ENCODE data around the gene RNF111. TPM values are rescaled to one million over a fixed set of nuclear protein-coding genes. Genes with fewer than 3 reads are reported as not detected.

The RNF111 gene
- total and polyA plus RNA-seq, 2 of the 13 experiments (the other 11 are each of a cell fraction or from before 2014, with no cell fraction given), result 12.1 to 23.1 TPM

- TF ChIP-seq DMAP1 (CRISPR knock-in tag; IDR thresholded peaks at IDR 0.05) (no peak), MZF1 (CRISPR knock-in tag; IDR thresholded peaks at IDR 0.05; ENCODE audit: borderline replicate concordance) (no peak), ZNF20 (CRISPR knock-in tag; IDR thresholded peaks at IDR 0.05) (no peak), ZNF121 (CRISPR knock-in tag; IDR thresholded peaks at IDR 0.05) (no peak), ZNF205 (CRISPR knock-in tag; IDR thresholded peaks at IDR 0.05) (no peak), ZNF713 (CRISPR knock-in tag; IDR thresholded peaks at IDR 0.05) (no peak), SRSF9 (IDR thresholded peaks at IDR 0.05; ENCODE audit: borderline replicate concordance, insufficient read depth, low read depth, low read length, poor library complexity, severe bottlenecking) (no peak), ZFP62 (CRISPR knock-in tag; IDR thresholded peaks at IDR 0.05) (no peak), ZNF879 (CRISPR knock-in tag; IDR thresholded peaks at IDR 0.05) (no peak), HNRNPLL (IDR thresholded peaks at IDR 0.05; ENCODE audit: low read depth, low read length, poor library complexity, severe bottlenecking) (no peak), MED8 (CRISPR knock-in tag; IDR thresholded peaks at IDR 0.05; ENCODE audit: insufficient replicate concordance) (no peak), ZNF670 (CRISPR knock-in tag; IDR thresholded peaks at IDR 0.05; ENCODE audit: borderline replicate concordance) (no peak), KDM2A (CRISPR knock-in tag; IDR thresholded peaks at IDR 0.05; ENCODE audit: borderline replicate concordance, low read depth) (peak; percentile 47; the same call in 1 of the 2 replicates), RORA (CRISPR knock-in tag; IDR thresholded peaks at IDR 0.05) (no peak), ARNT2 (CRISPR knock-in tag; IDR thresholded peaks at IDR 0.05; ENCODE audit: low read depth) (no peak), GMEB1 (CRISPR knock-in tag; IDR thresholded peaks at IDR 0.05; ENCODE audit: borderline replicate concordance) (no peak), ZBTB8A (CRISPR knock-in tag; IDR thresholded peaks at IDR 0.05; ENCODE audit: borderline replicate concordance, low read depth) (no peak), ZBTB46 (CRISPR knock-in tag; IDR thresholded peaks at IDR 0.05; ENCODE audit: borderline replicate concordance) (no peak), ZNF362 (CRISPR knock-in tag; IDR thresholded peaks at IDR 0.05; ENCODE audit: borderline replicate concordance) (no peak), ZIK1 (CRISPR knock-in tag; IDR thresholded peaks at IDR 0.05; ENCODE audit: borderline replicate concordance, low read depth) (no peak), TFAP4 (IDR thresholded peaks at IDR 0.05; ENCODE audit: borderline replicate concordance, low read depth) (no peak), ZNF101 (CRISPR knock-in tag; IDR thresholded peaks at IDR 0.05; ENCODE audit: borderline replicate concordance, low read depth) (no peak), SUZ12 (IDR thresholded peaks at IDR 0.05; ENCODE audit: low read depth, low read length) (no peak), RXRA (CRISPR knock-in tag; IDR thresholded peaks at IDR 0.05) (0 out of 2 replicates have a peak, but pooled peaks have one; percentile 23), ZFP82 (CRISPR knock-in tag; IDR thresholded peaks at IDR 0.05; ENCODE audit: borderline replicate concordance) (no peak)
Observed at GRCh38 chr15:59138243-59138642, 150.8 kb downstream of the RNF111 start (continued).
